22Rv1 (cell line): ENCODE results near the gene DOCK7.
"Not testable (repeated sequence)": the region's sequence is repeated elsewhere in the genome, so short reads cannot be mapped to it uniquely, and the experiment has no call there.

ENCODE experiments used
- H3K27ac ChIP-seq: fragments of 450-650 bp; 2 replicates; pipeline ENCODE4 v1.5.1; 2017
- CTCF ChIP-seq: fragments of 450-650 bp; IDR thresholded peaks from 2 replicates; pipeline ENCODE4 v1.5.1; 2017; ENCODE audit warnings: mild to moderate bottlenecking
- ZFX ChIP-seq: fragments of 450-650 bp; IDR thresholded peaks from 2 replicates; pipeline ENCODE4 v1.6.1; 2017; ENCODE audit warnings: antibody characterized with exemption, borderline replicate concordance

Gene DOCK7

GRCh38 chr1:62688687-62689085 lies 500 bp upstream of the DOCK7 start:
- H3K27ac ChIP-seq: peak overlapping the region; percentile 73

GRCh38 chr1:62687421-62687902 lies 724 bp downstream of the DOCK7 start:
- H3K27ac ChIP-seq: peak overlapping the region; percentile 73
- TF ChIP-seq ZFX (no peak), CTCF (no peak)

More at GRCh38 chr1:62688687-62689085, 500 bp upstream of the DOCK7 start:
- no peak for TF ChIP-seq CTCF
- TF ChIP-seq ZFX: no peak

GRCh38 chr1:62686822-62687221 lies 1.4 kb downstream of the DOCK7 start:
- TF ChIP-seq ZFX (no peak), CTCF (no peak)
- H3K27ac ChIP-seq: no peak overlapping the region

GRCh38 chr1:62685431-62685859 lies 2.7 kb downstream of the DOCK7 start:
- TF ChIP-seq ZFX (no peak), CTCF (no peak)
- no peak overlapping the region for H3K27ac ChIP-seq

- TF ChIP-seq ZFX: no peak
- TF ChIP-seq CTCF: no peak
- no peak overlapping the region for H3K27ac ChIP-seq
Measured at GRCh38 chr1:62682531-62682930, 5.7 kb downstream of the DOCK7 start.

GRCh38 chr1:62680992-62681391 lies 7.2 kb downstream of the DOCK7 start:
- not testable (repeated sequence) for H3K27ac ChIP-seq

- not testable (repeated sequence) for H3K27ac ChIP-seq
Measured at GRCh38 chr1:62677822-62678221, 10.4 kb downstream of the DOCK7 start.

- TF ChIP-seq ZFX (no peak), CTCF (no peak)
- H3K27ac ChIP-seq: no peak overlapping the region
Measured at GRCh38 chr1:62676611-62677356, 11.4 kb downstream of the DOCK7 start.
